ENCODE data around the gene CCDC85C. TPM values are rescaled to one million over a fixed set of nuclear protein-coding genes. Genes with fewer than 3 reads are reported as not detected.
A peak's percentile ranks its signal among the peaks of the same experiment; 100 is the strongest.

Gene CCDC85C
- polyA plus RNA-seq, 1 experiment, result 11.8 TPM

DNA sequence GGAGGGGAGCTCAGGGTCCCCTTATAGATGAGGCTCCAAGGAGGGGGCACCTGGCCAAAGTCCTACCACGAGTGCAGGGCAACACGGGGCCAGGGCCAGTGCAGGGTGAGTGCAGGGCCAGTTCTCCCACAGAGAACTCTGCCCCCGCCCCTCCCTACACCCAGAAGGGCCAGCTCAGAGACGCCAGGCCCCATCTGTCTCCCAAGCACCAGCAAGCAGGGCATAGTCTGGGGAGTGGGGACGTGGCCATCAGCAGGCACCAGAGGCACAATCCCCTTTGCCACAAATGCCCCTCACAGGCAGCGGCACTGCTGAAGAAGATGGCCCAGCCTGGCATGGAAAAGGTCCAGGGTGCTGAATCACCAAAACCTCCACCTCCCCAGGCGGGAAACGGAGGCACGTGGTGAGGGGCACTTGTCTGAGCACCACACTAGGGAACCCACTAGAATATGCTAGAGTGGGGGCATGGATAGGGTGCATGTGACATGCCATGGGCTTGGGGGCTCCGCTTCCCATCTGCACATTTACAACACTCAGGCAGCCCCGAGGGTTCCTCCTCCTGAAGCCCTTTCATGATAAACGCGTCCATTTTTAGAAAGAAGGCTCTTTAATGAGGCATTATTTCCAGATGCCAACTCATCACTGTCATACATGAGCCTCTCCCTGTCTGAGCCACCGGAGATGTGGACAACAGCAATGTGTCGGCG, 17.8 kb downstream of the CCDC85C start:
- ChIA-PET CTCF (interaction anchor here (0.6 kb wide), 1 partner anchor 313 kb away, joined by 3 read pairs; no protein-coding TSS in a partner anchor), POLR2A (no interaction called here)
- Histone ChIP-seq H3K27me3 (ENCODE audit: control insufficient read depth, insufficient read depth, low read length) (no peaks in the 10 kb centered on the region), H3K4me3 (ENCODE audit: low read depth, low read length) (no peak overlapping the region), H3K36me3 (ENCODE audit: control insufficient read depth, insufficient read depth, low read length) (no peaks in the 10 kb centered on the region)
- TF ChIP-seq, protein P1, sequence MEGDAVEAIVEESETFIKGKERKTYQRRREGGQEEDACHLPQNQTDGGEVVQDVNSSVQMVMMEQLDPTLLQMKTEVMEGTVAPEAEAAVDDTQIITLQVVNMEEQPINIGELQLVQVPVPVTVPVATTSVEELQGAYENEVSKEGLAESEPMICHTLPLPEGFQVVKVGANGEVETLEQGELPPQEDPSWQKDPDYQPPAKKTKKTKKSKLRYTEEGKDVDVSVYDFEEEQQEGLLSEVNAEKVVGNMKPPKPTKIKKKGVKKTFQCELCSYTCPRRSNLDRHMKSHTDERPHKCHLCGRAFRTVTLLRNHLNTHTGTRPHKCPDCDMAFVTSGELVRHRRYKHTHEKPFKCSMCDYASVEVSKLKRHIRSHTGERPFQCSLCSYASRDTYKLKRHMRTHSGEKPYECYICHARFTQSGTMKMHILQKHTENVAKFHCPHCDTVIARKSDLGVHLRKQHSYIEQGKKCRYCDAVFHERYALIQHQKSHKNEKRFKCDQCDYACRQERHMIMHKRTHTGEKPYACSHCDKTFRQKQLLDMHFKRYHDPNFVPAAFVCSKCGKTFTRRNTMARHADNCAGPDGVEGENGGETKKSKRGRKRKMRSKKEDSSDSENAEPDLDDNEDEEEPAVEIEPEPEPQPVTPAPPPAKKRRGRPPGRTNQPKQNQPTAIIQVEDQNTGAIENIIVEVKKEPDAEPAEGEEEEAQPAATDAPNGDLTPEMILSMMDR (IDR thresholded peaks at IDR 0.05; ENCODE audit: insufficient read depth, low read depth, low read length), result no peak
- no peak for DNase-seq (ENCODE audit: low read depth)

DNA sequence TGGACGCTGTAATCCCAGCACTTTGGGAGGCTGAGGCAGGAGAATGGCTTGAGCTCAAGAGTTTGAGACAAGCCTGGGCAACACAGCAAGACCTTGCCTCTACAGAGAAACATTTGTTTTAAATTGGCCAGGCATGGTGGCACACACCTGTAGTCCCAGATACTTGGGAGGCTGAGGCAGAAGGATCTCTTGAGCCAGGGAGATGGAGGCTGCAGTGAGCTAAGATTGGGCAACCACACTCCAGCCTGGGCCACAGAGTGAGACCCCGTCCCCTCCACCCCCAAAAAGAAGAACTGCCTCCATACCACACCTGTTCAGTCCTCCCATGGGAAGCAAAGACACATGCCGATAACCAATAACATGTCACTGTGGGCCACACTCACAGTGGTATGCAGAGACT, 19.2 kb downstream of the CCDC85C start:
- CTCF ChIA-PET, result interaction anchor here (1.0 to 1.4 kb wide), 2 partner anchors 9 to 24 kb away, joined by 3 to 6 read pairs; no protein-coding TSS in a partner anchor
- Histone ChIP-seq H3K4me3 (ENCODE audit: low read depth, low read length) (no peak overlapping the region), H3K36me3 (ENCODE audit: control insufficient read depth, insufficient read depth, low read length) (no peaks in the 10 kb centered on the region), H3K27me3 (ENCODE audit: control insufficient read depth, insufficient read depth, low read length) (no peaks in the 10 kb centered on the region)
- TF ChIP-seq, protein P1 (IDR thresholded peaks at IDR 0.05; ENCODE audit: insufficient read depth, low read depth, low read length), result no peak
- POLR2A ChIA-PET, result no interaction called here
- no peak for DNase-seq (ENCODE audit: low read depth)

DNA sequence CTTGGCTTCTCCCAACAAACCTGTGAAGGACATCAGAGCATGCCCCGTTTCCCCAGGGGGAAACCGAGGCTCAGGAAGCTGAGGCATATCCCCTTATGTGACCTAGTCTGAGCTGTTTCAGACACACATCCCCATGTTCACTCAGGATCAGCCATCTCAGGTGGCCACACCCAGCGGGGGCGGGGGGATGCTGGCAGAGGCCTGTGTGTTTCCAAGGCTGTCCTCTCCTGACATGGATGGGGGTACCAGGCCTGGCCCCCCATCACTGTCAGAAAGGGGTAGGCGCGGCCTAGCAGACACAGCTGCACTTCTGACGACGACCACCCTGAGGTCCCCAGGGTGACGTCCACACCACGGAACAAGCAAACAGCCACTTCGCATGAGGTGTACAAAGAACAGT, 22.1 kb downstream of the CCDC85C start:
- no peak for DNase-seq (ENCODE audit: low read depth)
- Histone ChIP-seq H3K27me3 (ENCODE audit: control insufficient read depth, insufficient read depth, low read length) (no peaks in the 10 kb centered on the region), H3K4me3 (ENCODE audit: low read depth, low read length) (no peak overlapping the region), H3K36me3 (ENCODE audit: control insufficient read depth, insufficient read depth, low read length) (no peaks in the 10 kb centered on the region)
- ChIA-PET CTCF (no interaction called here), POLR2A (no interaction called here)
- TF ChIP-seq, protein P1 (IDR thresholded peaks at IDR 0.05; ENCODE audit: insufficient read depth, low read depth, low read length), result no peak

DNA sequence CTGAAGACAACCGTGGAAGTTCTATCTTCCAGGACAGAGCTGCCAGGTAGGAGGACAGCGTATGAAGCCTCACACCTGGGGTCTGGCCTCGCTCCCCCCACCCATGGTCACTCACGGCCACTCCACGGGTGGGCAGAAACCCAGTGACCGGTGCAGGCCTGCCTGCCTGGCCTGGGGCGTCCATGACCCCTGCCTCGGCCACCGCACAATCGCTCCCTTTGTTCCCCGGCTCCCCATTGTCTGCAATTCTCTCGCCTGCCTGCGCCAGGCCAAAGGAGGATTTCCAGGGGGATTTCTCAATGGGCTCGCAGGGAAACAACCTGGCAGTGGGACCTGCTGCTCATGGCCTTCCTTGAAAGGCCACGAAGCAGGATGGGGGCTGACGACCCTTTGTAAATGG, 22.6 kb downstream of the CCDC85C start:
- H3K4me3 ChIP-seq (ENCODE audit: low read depth, low read length), result no peak overlapping the region
- POLR2A ChIA-PET, result no interaction called here
- no peaks in the 10 kb centered on the region for H3K36me3 ChIP-seq (ENCODE audit: control insufficient read depth, insufficient read depth, low read length)
- no peak for DNase-seq (ENCODE audit: low read depth)
- no peaks in the 10 kb centered on the region for H3K27me3 ChIP-seq (ENCODE audit: control insufficient read depth, insufficient read depth, low read length)
- CTCF ChIA-PET, result no interaction called here
- TF ChIP-seq, protein P1 (IDR thresholded peaks at IDR 0.05; ENCODE audit: insufficient read depth, low read depth, low read length), result no peak

DNA sequence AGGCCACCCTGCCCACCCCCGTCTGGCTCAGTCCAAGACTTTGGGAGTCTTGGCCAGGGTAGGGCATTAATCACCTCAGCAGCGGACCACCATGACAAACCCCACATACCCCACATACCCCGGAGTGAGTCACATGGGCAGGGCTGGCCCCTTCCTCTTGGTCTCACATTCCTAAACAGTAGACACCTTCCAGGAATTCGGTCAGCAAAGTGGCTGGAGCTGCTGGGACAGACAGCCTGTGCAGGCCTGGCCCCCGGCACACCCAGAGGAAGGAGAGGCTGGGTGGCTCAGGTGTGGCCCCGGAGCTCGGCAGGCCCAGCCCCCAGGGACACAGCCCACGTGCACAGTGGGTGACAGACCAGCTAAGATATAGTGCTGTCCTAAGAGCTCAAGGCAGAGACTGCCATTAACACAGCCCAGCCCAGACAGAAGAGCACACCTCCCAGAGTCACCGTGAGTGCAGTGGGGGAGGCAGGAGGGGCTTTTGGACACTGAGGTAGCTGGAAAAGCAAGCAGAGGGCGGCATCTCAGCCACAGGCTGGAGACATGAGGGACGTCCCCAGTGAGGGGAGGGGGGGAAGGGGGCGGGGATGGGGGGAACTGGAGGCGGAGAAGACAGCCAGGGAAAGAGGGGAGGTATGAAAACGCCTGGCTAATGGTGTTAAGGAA, 24.0 kb downstream of the CCDC85C start:
- CTCF ChIA-PET, result interaction anchor here (1.0 to 1.2 kb wide), 2 partner anchors 52 to 55 kb away, joined by 3 read pairs; no protein-coding TSS in a partner anchor
- Histone ChIP-seq H3K27me3 (ENCODE audit: control insufficient read depth, insufficient read depth, low read length) (no peaks in the 10 kb centered on the region), H3K36me3 (ENCODE audit: control insufficient read depth, insufficient read depth, low read length) (no peaks in the 10 kb centered on the region), H3K4me3 (ENCODE audit: low read depth, low read length) (no peak overlapping the region)
- POLR2A ChIA-PET, result interaction anchor here (0.5 kb wide), 1 partner anchor 40 kb away, joined by 5 read pairs; no protein-coding TSS in a partner anchor
- DNase-seq (ENCODE audit: low read depth), result peak; percentile 31
- TF ChIP-seq, protein P1 (IDR thresholded peaks at IDR 0.05; ENCODE audit: insufficient read depth, low read depth, low read length), result no peak

Data from BJ (cell line).